Mucosa of descending colon (tissue), 3 donors: Measurements from ENCODE around the gene AFAP1. TPM values are rescaled to one million over a fixed set of nuclear protein-coding genes. Genes with fewer than 3 reads are reported as not detected.

ENCODE experiments used
- ATAC-seq: fragments of 200-7000 bp; cut with Tn5 transposase; one replicate; pipeline ENCODE4 v1.9.1; 2020; ENCODE audit warnings: mild to moderate bottlenecking, moderate library complexity
- DNase-seq, 3 donors: peaks; one replicate each; pipeline ENCODE4 v3.0.0-alpha.2; 2020
- H3K36me3 ChIP-seq: fragments of 200-600 bp; one replicate; pipeline ENCODE4 v1.8.0; 2021; ENCODE audit warnings: low read depth, mild to moderate bottlenecking
- H3K4me1 ChIP-seq: fragments of 200-600 bp; one replicate; pipeline ENCODE4 v1.8.0; 2021; ENCODE audit warnings: low read depth, mild to moderate bottlenecking
- H3K4me3 ChIP-seq: fragments of 200-600 bp; one replicate; pipeline ENCODE4 v1.8.0; 2021; ENCODE audit warnings: mild to moderate bottlenecking
- H3K9me3 ChIP-seq: fragments of 200-600 bp; one replicate; pipeline ENCODE4 v1.8.0; 2021; ENCODE audit warnings: mild to moderate bottlenecking
- CTCF ChIP-seq: fragments of 200-600 bp; IDR thresholded peaks from one replicate; pipeline ENCODE4 v1.8.0; 2022; ENCODE audit warnings: antibody characterized with exemption, mild to moderate bottlenecking
- intact Hi-C, 2 donors: fragments of 100-400 bp; cut with DNase I in 1 of 2; cut with micrococcal nuclease in 1 of 2; formaldehyde crosslinking; loops; one replicate each; pipeline versions ENCODE4 v1.11.0 to v1.11.1; 2022; cut with DNase I, micrococcal nuclease
- total RNA-seq, 3 donors: library from RNA; stranded (reverse); fragmentation: NEBNext Ultra II Directional in 2 of 3; extraction: Animal tissue kit (Norgen Biotek cat#: 25700) in 2 of 3; gene quantifications; one replicate each; pipeline versions ENCODE4 v1.2.1 to v1.2.4, GENCODE V29; 2021 to 2023
- donor health status: DM: no; HTN: no; CAD: no; lungs with moderate emphysema.
- donor health status: DM: no; HTN: no; CAD: no.
- donor health status: DM: no; HTN: yes; CAD: no.

The AFAP1 gene
- total RNA-seq, 3 donors from 2014 or later, result 31.4 to 59.1 (median 37.1) TPM

- no peak for TF ChIP-seq CTCF
- intact Hi-C loops, result no loop called here
- H3K9me3 ChIP-seq, result peaks cover 2% of the 10 kb centered on the region
- H3K36me3 ChIP-seq, result no peaks in the 10 kb centered on the region
- ATAC-seq, result peak; percentile 79
- no peak overlapping the region for H3K4me3 ChIP-seq
- peaks cover 11% of the 10 kb centered on the region for H3K4me1 ChIP-seq
- no peak for DNase-seq
These were observed 17.4 kb upstream of the AFAP1 start for GRCh38 chr4:7956934-7957656.

- intact Hi-C loops, result no loop called here
- Histone ChIP-seq H3K9me3 (peaks cover 2% of the 10 kb centered on the region), H3K36me3 (no peaks in the 10 kb centered on the region), H3K4me3 (no peak overlapping the region), H3K4me1 (peaks cover 9% of the 10 kb centered on the region)
- peak; percentile 56 for ATAC-seq
- DNase-seq, result no peak
- TF ChIP-seq CTCF, result no peak
These were observed 16.7 kb upstream of the AFAP1 start for GRCh38 chr4:7956270-7956808.

GRCh38 chr4:7955393-7955792 lies 15.7 kb upstream of the AFAP1 start:
- DNase-seq (no peak), ATAC-seq (no peak)
- no peak overlapping the region for H3K4me3 ChIP-seq
- peaks cover 2% of the 10 kb centered on the region for H3K9me3 ChIP-seq
- no peak for TF ChIP-seq CTCF
- H3K4me1 ChIP-seq, result peaks cover 9% of the 10 kb centered on the region
- no peaks in the 10 kb centered on the region for H3K36me3 ChIP-seq
- intact Hi-C loops, result no loop called here

GRCh38 chr4:7952615-7953014 lies 13.0 kb upstream of the AFAP1 start:
- ATAC-seq (no peak), DNase-seq (no peak)
- TF ChIP-seq CTCF, result no peak
- Histone ChIP-seq H3K4me3 (no peak overlapping the region), H3K36me3 (no peaks in the 10 kb centered on the region), H3K4me1 (peaks cover 7% of the 10 kb centered on the region), H3K9me3 (peaks cover 2% of the 10 kb centered on the region)
- intact Hi-C loops, result no loop called here

GRCh38 chr4:7950301-7951092 lies 10.8 kb upstream of the AFAP1 start:
- DNase-seq (no peak), ATAC-seq (no peak)
- no peaks in the 10 kb centered on the region for H3K36me3 ChIP-seq
- TF ChIP-seq CTCF, result no peak
- H3K9me3 ChIP-seq, result peaks cover 2% of the 10 kb centered on the region
- intact Hi-C loops, result no loop called here
- no peaks in the 10 kb centered on the region for H3K4me1 ChIP-seq
- H3K4me3 ChIP-seq, result no peak overlapping the region
